T-cell (primary cell): ENCODE measurements around the gene CLSTN2. TPM values are rescaled to one million over a fixed set of nuclear protein-coding genes. Genes with fewer than 3 reads are reported as not detected.

Source experiments
- ATAC-seq, 4 experiments: fragments of 200-7000 bp in 3 of 4; fragments of 150-1000 bp in 1 of 4; cut with Tn5 transposase; replicated peaks in 1 of 4; 1 replicate in 3 of 4; 2 replicates in 1 of 4; pipeline ENCODE4 v1.10.0; 2021; ENCODE audit warnings: moderate library complexity in 3 of 4, mild to moderate bottlenecking in 2 of 4, moderate number of reproducible peaks in 1 of 4
- CTCF ChIA-PET, 2 donors: fragments of 300-600 bp; sonication (Branson Sonifier 250); formaldehyde crosslinking; loops; one replicate each; lab custom pipeline; 2022; ENCODE audit warnings: antibody characterized with exemption in 2 of 2; lab: Charles Lee
- POLR2A ChIA-PET, 2 donors: fragments of 300-600 bp; sonication (Branson Sonifier 250); formaldehyde crosslinking; loops; one replicate each; lab custom pipeline; 2022; ENCODE audit warnings: antibody characterized with exemption in 2 of 2; lab: Charles Lee
- DNase-seq, 35 experiments: peaks; one replicate each; pipeline versions ENCODE4 v3.0.0 to v3.0.0-alpha.2; 2013 to 2023
- H3K27ac ChIP-seq: one replicate; pipeline ENCODE4 v1.5.1; 2013; ENCODE audit warnings: low read length
- H3K27me3 ChIP-seq, 2 experiments: replicated peaks in 1 of 2; 1 replicate in 1 of 2; 2 replicates in 1 of 2; pipeline versions ENCODE4 v1.6.1 to v1.7.0; 2013; ENCODE audit warnings: low read length in 1 of 2, mixed read lengths in 1 of 2; ENCODE audit not compliant: control insufficient read depth in 2 of 2, insufficient read depth in 2 of 2; ENCODE audit errors: extremely low read depth in 1 of 2
- H3K36me3 ChIP-seq, 2 donors: 1 replicate in 1 of 2; 2 replicates in 1 of 2; pipeline versions ENCODE4 v1.6.1 to v1.7.0; 2013; ENCODE audit warnings: low read length in 1 of 2; ENCODE audit not compliant: control insufficient read depth in 2 of 2, insufficient read depth in 1 of 2; ENCODE audit errors: extremely low read depth in 1 of 2
- H3K4me1 ChIP-seq, 2 experiments: 1 replicate in 1 of 2; 2 replicates in 1 of 2; pipeline versions ENCODE4 v1.6.1 to v1.7.0; 2013; ENCODE audit warnings: low read length in 2 of 2, mixed read lengths in 1 of 2; ENCODE audit not compliant: insufficient read depth in 2 of 2, control insufficient read depth in 1 of 2; ENCODE audit errors: extremely low read depth in 1 of 2
- H3K4me3 ChIP-seq, 2 donors: 1 replicate in 1 of 2; 2 replicates in 1 of 2; pipeline versions ENCODE4 v1.5.1 to v1.7.0; 2013; ENCODE audit warnings: mild to moderate bottlenecking in 2 of 2, low read length in 1 of 2, moderate library complexity in 1 of 2; ENCODE audit not compliant: control insufficient read depth in 1 of 2; ENCODE audit errors: extremely low read depth in 1 of 2
- H3K9me3 ChIP-seq: 2 replicates; pipeline ENCODE4 v1.7.0; 2013
- H3K27ac Mint-ChIP-seq, 2 donors: one replicate each; pipeline ENCODE4 v1.8.0; 2020 to 2021; ENCODE audit warnings: mild to moderate bottlenecking in 2 of 2, mixed read lengths in 2 of 2
- H3K27me3 Mint-ChIP-seq, 2 donors: one replicate each; pipeline ENCODE4 v1.8.0; 2021 to 2022; ENCODE audit warnings: mixed read lengths in 2 of 2
- H3K36me3 Mint-ChIP-seq: one replicate; pipeline ENCODE4 v1.8.0; 2021; ENCODE audit warnings: mixed read lengths
- H3K4me1 Mint-ChIP-seq, 3 donors: one replicate each; pipeline ENCODE4 v1.8.0; 2020 to 2022; ENCODE audit warnings: mixed read lengths in 3 of 3, mild to moderate bottlenecking in 1 of 3
- H3K4me3 Mint-ChIP-seq, 3 donors: one replicate each; pipeline ENCODE4 v1.8.0; 2020 to 2022; ENCODE audit warnings: mild to moderate bottlenecking in 3 of 3, mixed read lengths in 3 of 3, moderate library complexity in 3 of 3
- H3K9me3 Mint-ChIP-seq, 3 donors: one replicate each; pipeline ENCODE4 v1.8.0; 2020 to 2022; ENCODE audit warnings: mixed read lengths in 3 of 3
- WGBS: methylation state at CpG from one replicate; pipeline ENCODE4 v1.1.5; 2013; ENCODE audit warnings: missing lambda C conversion rate; ENCODE audit not compliant: insufficient coverage; 5-methylcytosine and 5-hydroxymethylcytosine counted together
- total RNA-seq, 35 experiments: library from RNA in 6 of 35; stranded (reverse) in 6 of 35; fragments of 120-200 nt in 1 of 35; gene quantifications; one replicate each; pipeline versions ENCODE4 v1.2.1 to v1.2.4 and lab custom pipeline; 2013 to 2026

CLSTN2 gene
- total RNA-seq, 5 donors from 2014 or later (not counting 1 experiment from before 2014, with no cell fraction given): under 0.01 to 0.12 (median 0.03) TPM; not detected in 2

- ChIA-PET CTCF (no interaction called here), POLR2A (no interaction called here)
- DNase-seq (no peak), ATAC-seq (no peak)
- Histone ChIP-seq H3K27me3 (peaks cover 0 to 4% of the 10 kb centered on the region in 2 experiments), H3K9me3 (no peaks in the 10 kb centered on the region), H3K27ac (no peak overlapping the region), H3K4me1 (no peaks in the 10 kb centered on the region), H3K4me3 (no peak overlapping the region), H3K36me3 (no peaks in the 10 kb centered on the region)
- no CpG with 5 or more reads among the region's 1 CpG for WGBS
- Mint-ChIP-seq H3K27ac (no peak overlapping the region), H3K4me1 (no peaks in the 10 kb centered on the region), H3K36me3 (no peaks in the 10 kb centered on the region), H3K4me3 (no peak overlapping the region), H3K27me3 (peaks cover 3 to 15% of the 10 kb centered on the region in 2 donors), H3K9me3 (peaks cover 0 to 9% (median 3%) of the 10 kb centered on the region in 3 donors)
Measured at GRCh38 chr3:140487566-140487965, 552.6 kb downstream of the CLSTN2 start.

GRCh38 chr3:140493271-140493670 lies 558.3 kb downstream of the CLSTN2 start:
- Histone ChIP-seq H3K27ac (no peak overlapping the region), H3K4me1 (no peaks in the 10 kb centered on the region), H3K36me3 (no peaks in the 10 kb centered on the region), H3K27me3 (peaks cover 0 to 11% of the 10 kb centered on the region in 2 experiments), H3K9me3 (no peaks in the 10 kb centered on the region), H3K4me3 (no peak overlapping the region)
- no peaks in the 10 kb centered on the region for H3K36me3 Mint-ChIP-seq
- no peaks in the 10 kb centered on the region for H3K9me3 Mint-ChIP-seq
- H3K27ac Mint-ChIP-seq: no peak overlapping the region
- POLR2A ChIA-PET: no interaction called here
- peaks cover 0 to 6% of the 10 kb centered on the region in 2 donors for H3K27me3 Mint-ChIP-seq
- CTCF ChIA-PET: no interaction called here
- WGBS: no CpG with 5 or more reads among the region's 1 CpG
- no peaks in the 10 kb centered on the region for H3K4me1 Mint-ChIP-seq
- DNase-seq (no peak), ATAC-seq (no peak)
- H3K4me3 Mint-ChIP-seq: no peak overlapping the region

GRCh38 chr3:140494970-140495369 lies 560.0 kb downstream of the CLSTN2 start:
- Histone ChIP-seq H3K27ac (no peak overlapping the region), H3K27me3 (peaks cover 0 to 11% of the 10 kb centered on the region in 2 experiments), H3K36me3 (no peaks in the 10 kb centered on the region), H3K9me3 (no peaks in the 10 kb centered on the region), H3K4me3 (no peak overlapping the region), H3K4me1 (no peaks in the 10 kb centered on the region)
- no peaks in the 10 kb centered on the region for H3K36me3 Mint-ChIP-seq
- 50% methylated on average over 1 of the region's 2 CpGs for WGBS
- H3K4me3 Mint-ChIP-seq: no peak overlapping the region
- DNase-seq: no peak
- ATAC-seq: no peak
- no peak overlapping the region for H3K27ac Mint-ChIP-seq
- H3K9me3 Mint-ChIP-seq: no peaks in the 10 kb centered on the region
- ChIA-PET POLR2A (no interaction called here), CTCF (no interaction called here)
- no peaks in the 10 kb centered on the region for H3K27me3 Mint-ChIP-seq
- H3K4me1 Mint-ChIP-seq: no peaks in the 10 kb centered on the region

DNA sequence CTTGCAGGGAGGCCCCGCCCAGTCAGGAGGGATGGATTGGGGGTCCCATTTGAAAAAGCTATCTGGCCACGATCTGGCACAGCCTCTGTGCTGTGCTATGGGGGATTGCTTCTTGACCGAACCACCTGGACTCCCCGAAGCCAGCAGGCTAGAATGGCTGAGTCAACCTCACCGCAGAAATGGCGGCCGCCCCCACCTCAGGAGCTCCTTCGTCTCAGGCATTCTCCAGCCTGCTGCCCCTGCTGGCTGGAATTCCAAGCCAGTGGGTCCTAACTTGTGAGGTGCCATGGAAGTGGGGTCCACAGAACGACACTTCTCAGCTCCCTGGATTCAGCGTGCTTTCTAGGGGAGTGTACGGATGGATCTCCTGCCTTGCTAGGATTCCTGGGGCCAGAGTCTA lies 562.3 kb downstream of the CLSTN2 start:
- H3K36me3 ChIP-seq: no peaks in the 10 kb centered on the region
- CTCF ChIA-PET: interaction anchor here in 1 of 2 donors (0.7 kb wide), 1 partner anchor 955 kb away, joined by 3 read pairs; no protein-coding TSS in a partner anchor

DNA sequence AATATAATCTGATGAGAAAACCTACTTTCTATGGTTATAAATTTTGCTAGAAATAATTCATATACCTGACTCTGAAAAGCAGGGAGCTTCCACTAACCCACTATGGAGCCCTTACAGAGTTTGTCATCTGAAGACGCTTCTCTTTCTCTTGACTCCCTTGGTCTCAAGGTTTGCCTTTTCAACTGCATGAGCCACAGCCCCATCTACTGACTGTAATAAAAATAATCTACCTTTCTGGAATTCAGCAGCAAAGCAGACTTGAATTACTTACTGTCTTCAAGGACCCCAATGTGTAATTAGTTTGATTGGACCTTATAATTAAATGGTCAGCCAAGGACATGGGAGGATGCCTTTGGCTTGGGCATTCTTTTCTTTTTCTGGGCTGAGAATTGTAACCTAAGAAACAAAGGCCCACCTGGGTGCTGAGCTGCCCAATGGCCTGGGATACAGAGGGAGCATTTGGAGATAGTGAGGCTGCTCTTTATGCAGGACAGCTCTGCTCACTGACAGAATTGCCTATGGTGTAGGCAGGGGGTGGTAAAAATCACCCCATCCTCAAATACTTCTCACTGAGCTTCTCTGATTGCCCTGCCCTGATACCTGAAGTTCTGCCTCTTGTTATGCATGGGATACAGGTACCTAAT lies 564.3 kb downstream of the CLSTN2 start:
- ChIA-PET CTCF (no interaction called here), POLR2A (no interaction called here)
- no peak overlapping the region for H3K27ac Mint-ChIP-seq
- WGBS: no CpG with 5 or more reads among the region's 1 CpG
- Histone ChIP-seq H3K27me3 (peaks cover 0 to 7% of the 10 kb centered on the region in 2 experiments), H3K4me1 (no peaks in the 10 kb centered on the region), H3K4me3 (no peak overlapping the region), H3K27ac (no peak overlapping the region), H3K36me3 (no peaks in the 10 kb centered on the region), H3K9me3 (no peaks in the 10 kb centered on the region)
- DNase-seq: peak in 1 of 35 experiments; percentile 1
- no peaks in the 10 kb centered on the region for H3K9me3 Mint-ChIP-seq
- peaks cover 0 to 4% of the 10 kb centered on the region in 2 donors for H3K27me3 Mint-ChIP-seq
- no peaks in the 10 kb centered on the region for H3K36me3 Mint-ChIP-seq
- H3K4me1 Mint-ChIP-seq: no peaks in the 10 kb centered on the region
- no peak for ATAC-seq
- H3K4me3 Mint-ChIP-seq: no peak overlapping the region

More for the DNA sequence above, 562.3 kb downstream of the CLSTN2 start:
- Histone ChIP-seq H3K27ac (no peak overlapping the region), H3K27me3 (peaks cover 0 to 7% of the 10 kb centered on the region in 2 experiments), H3K9me3 (no peaks in the 10 kb centered on the region), H3K4me3 (no peak overlapping the region), H3K4me1 (no peaks in the 10 kb centered on the region)
- H3K4me1 Mint-ChIP-seq: no peaks in the 10 kb centered on the region
- 93% methylated on average over 11 of the region's 11 CpGs for WGBS
- no peaks in the 10 kb centered on the region for H3K36me3 Mint-ChIP-seq
- H3K9me3 Mint-ChIP-seq: no peaks in the 10 kb centered on the region
- no peak for DNase-seq
- H3K4me3 Mint-ChIP-seq: no peak overlapping the region
- POLR2A ChIA-PET: no interaction called here
- ATAC-seq: no peak
- H3K27ac Mint-ChIP-seq: no peak overlapping the region
- H3K27me3 Mint-ChIP-seq: peaks cover 0 to 4% of the 10 kb centered on the region in 2 donors

- ChIA-PET POLR2A (interaction anchor here in 1 of 2 donors (0.6 kb wide), 1 partner anchor 948 kb away, joined by 4 read pairs; no protein-coding TSS in a partner anchor), CTCF (no interaction called here)
- no peaks in the 10 kb centered on the region for H3K4me1 ChIP-seq
- peaks cover 0 to 7% of the 10 kb centered on the region in 2 donors for H3K27me3 Mint-ChIP-seq
- H3K4me1 Mint-ChIP-seq: no peaks in the 10 kb centered on the region
- H3K27ac ChIP-seq: no peak overlapping the region
- H3K4me3 ChIP-seq: no peak overlapping the region
- no peaks in the 10 kb centered on the region for H3K9me3 ChIP-seq
- WGBS: no CpG with 5 or more reads among the region's 2 CpGs
- peaks cover 0 to 7% of the 10 kb centered on the region in 2 experiments for H3K27me3 ChIP-seq
- no peak for ATAC-seq
- H3K4me3 Mint-ChIP-seq: no peak overlapping the region
- no peak for DNase-seq
- no peaks in the 10 kb centered on the region for H3K36me3 Mint-ChIP-seq
- H3K9me3 Mint-ChIP-seq: no peaks in the 10 kb centered on the region
- no peaks in the 10 kb centered on the region for H3K36me3 ChIP-seq
- no peak overlapping the region for H3K27ac Mint-ChIP-seq
Measured at GRCh38 chr3:140500473-140500872, 565.5 kb downstream of the CLSTN2 start.
